ENCODE data around the gene ALLC. TPM values are rescaled to one million over a fixed set of nuclear protein-coding genes. Genes with fewer than 3 reads are reported as not detected.
"Not testable (repeated sequence)": the region's sequence is repeated elsewhere in the genome, so short reads cannot be mapped to it uniquely, and the experiment has no call there.

The ALLC gene
- total RNA-seq, 2 experiments from 2014 or later, result not detected

GRCh38 chr2:3628800-3629199, 29.2 kb upstream of the ALLC start:
- POLR2A ChIA-PET, result no interaction called here

GRCh38 chr2:3630631-3631030, 27.4 kb upstream of the ALLC start:
- H3K36me3 Mint-ChIP-seq (ENCODE audit: low read depth), result no peaks in the 10 kb centered on the region
- no peak overlapping the region for H3K4me3 Mint-ChIP-seq
- no peak overlapping the region for H3K27ac Mint-ChIP-seq
- ChIA-PET CTCF (no interaction called here), POLR2A (no interaction called here)
- H3K9me3 Mint-ChIP-seq (ENCODE audit: insufficient read depth), result no peaks in the 10 kb centered on the region
- ATAC-seq, result no peak
- no peak for DNase-seq
- H3K27me3 Mint-ChIP-seq (ENCODE audit: low read depth), result no peaks in the 10 kb centered on the region
- no peaks in the 10 kb centered on the region for H3K4me1 Mint-ChIP-seq (ENCODE audit: low read depth)

More at GRCh38 chr2:3628800-3629199, 29.2 kb upstream of the ALLC start:
- Mint-ChIP-seq H3K36me3 (ENCODE audit: low read depth) (no peaks in the 10 kb centered on the region), H3K4me3 (no peak overlapping the region), H3K27me3 (ENCODE audit: low read depth) (no peaks in the 10 kb centered on the region), H3K27ac (no peak overlapping the region), H3K9me3 (ENCODE audit: insufficient read depth) (no peaks in the 10 kb centered on the region), H3K4me1 (ENCODE audit: low read depth) (no peaks in the 10 kb centered on the region)
- CTCF ChIA-PET, result interaction anchor here (0.9 kb wide), 2 partner anchors 15 to 25 kb away, joined by 3 read pairs; no protein-coding TSS in a partner anchor
- ATAC-seq (no peak), DNase-seq (no peak)

- H3K27ac Mint-ChIP-seq, result no peak overlapping the region
- DNase-seq (no peak), ATAC-seq (no peak)
- ChIA-PET POLR2A (no interaction called here), CTCF (no interaction called here)
- H3K4me1 Mint-ChIP-seq (ENCODE audit: low read depth), result no peaks in the 10 kb centered on the region
- no peaks in the 10 kb centered on the region for H3K36me3 Mint-ChIP-seq (ENCODE audit: low read depth)
- no peak overlapping the region for H3K4me3 Mint-ChIP-seq
- no peaks in the 10 kb centered on the region for H3K9me3 Mint-ChIP-seq (ENCODE audit: insufficient read depth)
- no peaks in the 10 kb centered on the region for H3K27me3 Mint-ChIP-seq (ENCODE audit: low read depth)
Measured at GRCh38 chr2:3631161-3631850, 26.7 kb upstream of the ALLC start.

- DNase-seq (no peak), ATAC-seq (no peak)
- Mint-ChIP-seq H3K27me3 (ENCODE audit: low read depth) (no peaks in the 10 kb centered on the region), H3K9me3 (ENCODE audit: insufficient read depth) (no peaks in the 10 kb centered on the region), H3K27ac (no peak overlapping the region), H3K36me3 (ENCODE audit: low read depth) (no peaks in the 10 kb centered on the region), H3K4me1 (ENCODE audit: low read depth) (no peaks in the 10 kb centered on the region), H3K4me3 (no peak overlapping the region)
- ChIA-PET POLR2A (no interaction called here), CTCF (no interaction called here)
Measured at GRCh38 chr2:3631851-3632659, 25.9 kb upstream of the ALLC start.

GRCh38 chr2:3633089-3633981, 24.7 kb upstream of the ALLC start:
- H3K4me1 Mint-ChIP-seq (ENCODE audit: low read depth), result no peaks in the 10 kb centered on the region
- CTCF ChIA-PET, result no interaction called here
- no peak for ATAC-seq
- no peak for DNase-seq
- no peak overlapping the region for H3K4me3 Mint-ChIP-seq
- POLR2A ChIA-PET, result no interaction called here
- H3K36me3 Mint-ChIP-seq (ENCODE audit: low read depth), result no peaks in the 10 kb centered on the region
- no peaks in the 10 kb centered on the region for H3K27me3 Mint-ChIP-seq (ENCODE audit: low read depth)
- H3K27ac Mint-ChIP-seq, result no peak overlapping the region
- no peaks in the 10 kb centered on the region for H3K9me3 Mint-ChIP-seq (ENCODE audit: insufficient read depth)

GRCh38 chr2:3633982-3634595, 23.9 kb upstream of the ALLC start:
- Mint-ChIP-seq H3K27me3 (ENCODE audit: low read depth) (no peaks in the 10 kb centered on the region), H3K27ac (no peak overlapping the region), H3K36me3 (ENCODE audit: low read depth) (no peaks in the 10 kb centered on the region), H3K9me3 (ENCODE audit: insufficient read depth) (no peaks in the 10 kb centered on the region), H3K4me3 (no peak overlapping the region), H3K4me1 (ENCODE audit: low read depth) (no peaks in the 10 kb centered on the region)
- no peak for ATAC-seq
- DNase-seq, result no peak
- CTCF ChIA-PET, result no interaction called here
- POLR2A ChIA-PET, result no interaction called here

GRCh38 chr2:3634596-3635121, 23.3 kb upstream of the ALLC start:
- Mint-ChIP-seq H3K4me1 (ENCODE audit: low read depth) (no peaks in the 10 kb centered on the region), H3K36me3 (ENCODE audit: low read depth) (no peaks in the 10 kb centered on the region), H3K27ac (no peak overlapping the region), H3K4me3 (no peak overlapping the region), H3K27me3 (ENCODE audit: low read depth) (no peaks in the 10 kb centered on the region), H3K9me3 (ENCODE audit: insufficient read depth) (no peaks in the 10 kb centered on the region)
- POLR2A ChIA-PET, result no interaction called here
- DNase-seq, result no peak
- CTCF ChIA-PET, result no interaction called here
- no peak for ATAC-seq

- no peaks in the 10 kb centered on the region for H3K36me3 Mint-ChIP-seq (ENCODE audit: low read depth)
- no peaks in the 10 kb centered on the region for H3K27me3 Mint-ChIP-seq (ENCODE audit: low read depth)
- ChIA-PET CTCF (no interaction called here), POLR2A (no interaction called here)
- no peak overlapping the region for H3K27ac Mint-ChIP-seq
- DNase-seq (no peak), ATAC-seq (no peak)
- no peak overlapping the region for H3K4me3 Mint-ChIP-seq
- H3K4me1 Mint-ChIP-seq (ENCODE audit: low read depth), result no peaks in the 10 kb centered on the region
- no peaks in the 10 kb centered on the region for H3K9me3 Mint-ChIP-seq (ENCODE audit: insufficient read depth)
Measured at GRCh38 chr2:3635171-3635974, 22.6 kb upstream of the ALLC start.

GRCh38 chr2:3635975-3636327, 22.0 kb upstream of the ALLC start:
- CTCF ChIA-PET; H3K4me1 Mint-ChIP-seq (ENCODE audit: low read depth); H3K36me3 Mint-ChIP-seq (ENCODE audit: low read depth); DNase-seq; H3K9me3 Mint-ChIP-seq (ENCODE audit: insufficient read depth); H3K27me3 Mint-ChIP-seq (ENCODE audit: low read depth); POLR2A ChIA-PET; ATAC-seq; H3K4me3 Mint-ChIP-seq; H3K27ac Mint-ChIP-seq: not testable (repeated sequence)

GRCh38 chr2:3636586-3637310, 21.3 kb upstream of the ALLC start:
- Mint-ChIP-seq H3K9me3 (ENCODE audit: insufficient read depth) (no peaks in the 10 kb centered on the region), H3K27ac (no peak overlapping the region), H3K4me1 (ENCODE audit: low read depth) (no peaks in the 10 kb centered on the region), H3K36me3 (ENCODE audit: low read depth) (no peaks in the 10 kb centered on the region), H3K27me3 (ENCODE audit: low read depth) (no peaks in the 10 kb centered on the region), H3K4me3 (no peak overlapping the region)
- ChIA-PET CTCF (no interaction called here), POLR2A (no interaction called here)
- DNase-seq, result no peak
- ATAC-seq, result no peak

GRCh38 chr2:3637311-3637675, 20.7 kb upstream of the ALLC start:
- H3K4me1 Mint-ChIP-seq (ENCODE audit: low read depth), result no peaks in the 10 kb centered on the region
- H3K27me3 Mint-ChIP-seq (ENCODE audit: low read depth), result no peaks in the 10 kb centered on the region
- H3K27ac Mint-ChIP-seq, result no peak overlapping the region
- no peaks in the 10 kb centered on the region for H3K9me3 Mint-ChIP-seq (ENCODE audit: insufficient read depth)
- DNase-seq (no peak), ATAC-seq (no peak)
- POLR2A ChIA-PET, result no interaction called here
- CTCF ChIA-PET, result no interaction called here
- no peak overlapping the region for H3K4me3 Mint-ChIP-seq
- no peaks in the 10 kb centered on the region for H3K36me3 Mint-ChIP-seq (ENCODE audit: low read depth)

Data from activated CD8-positive, alpha-beta T cell treated with anti-CD3 and anti-CD28 coated beads, Interleukin-2, amount 10 ng/mL, durations not matched to agents 7 days and 5 days (primary cell).